Fibroblast of villous mesenchyme (primary cell): ENCODE results near the gene NENF. TPM values are rescaled to one million over a fixed set of nuclear protein-coding genes. Genes with fewer than 3 reads are reported as not detected.
A peak's percentile ranks its signal among the peaks of the same experiment; 100 is the strongest.

ENCODE experiments used
- DNase-seq: peaks from one replicate; pipeline ENCODE4 v3.0.0-alpha.2; 2010; ENCODE audit warnings: low read depth
- H3K4me3 ChIP-seq: 2 replicates; pipeline ENCODE4 v1.5.1; 2011; ENCODE audit warnings: low read depth, mild to moderate bottlenecking, low read length
- total RNA-seq: library from RNA; depleted of rRNA; stranded (reverse); fragments of >200 nt; gene quantifications from 2 replicates; pipeline ENCODE4 v1.2.3, GENCODE V29; 2012
- TF ChIP-seq, protein P1 (sequence below): IDR thresholded peaks from 2 replicates; pipeline ENCODE4 v1.5.1; 2012; ENCODE audit warnings: low read depth, mild to moderate bottlenecking, low read length; ENCODE audit not compliant: insufficient read depth

Gene NENF
- total RNA-seq, 1 donor = 26.8 TPM

DNA sequence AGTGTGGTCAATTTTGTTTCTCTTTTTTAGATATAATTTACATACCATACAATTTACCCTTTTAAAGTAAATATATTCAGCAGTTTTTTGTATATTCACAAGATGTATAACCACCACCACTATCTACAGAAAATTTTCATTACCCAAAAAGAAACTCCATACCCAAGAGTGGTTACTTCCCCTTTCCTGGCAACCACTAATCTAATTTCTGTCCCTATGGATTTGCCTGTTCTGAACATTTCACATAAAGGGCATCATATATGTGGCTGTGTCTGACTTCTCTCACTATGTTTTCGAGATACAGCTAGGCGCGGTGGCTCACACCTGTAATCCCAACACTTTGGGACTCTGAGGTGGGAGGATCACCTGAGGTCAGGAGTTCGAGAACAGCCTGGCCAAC, 31.7 kb upstream of the NENF start:
- TF ChIP-seq, protein P1, sequence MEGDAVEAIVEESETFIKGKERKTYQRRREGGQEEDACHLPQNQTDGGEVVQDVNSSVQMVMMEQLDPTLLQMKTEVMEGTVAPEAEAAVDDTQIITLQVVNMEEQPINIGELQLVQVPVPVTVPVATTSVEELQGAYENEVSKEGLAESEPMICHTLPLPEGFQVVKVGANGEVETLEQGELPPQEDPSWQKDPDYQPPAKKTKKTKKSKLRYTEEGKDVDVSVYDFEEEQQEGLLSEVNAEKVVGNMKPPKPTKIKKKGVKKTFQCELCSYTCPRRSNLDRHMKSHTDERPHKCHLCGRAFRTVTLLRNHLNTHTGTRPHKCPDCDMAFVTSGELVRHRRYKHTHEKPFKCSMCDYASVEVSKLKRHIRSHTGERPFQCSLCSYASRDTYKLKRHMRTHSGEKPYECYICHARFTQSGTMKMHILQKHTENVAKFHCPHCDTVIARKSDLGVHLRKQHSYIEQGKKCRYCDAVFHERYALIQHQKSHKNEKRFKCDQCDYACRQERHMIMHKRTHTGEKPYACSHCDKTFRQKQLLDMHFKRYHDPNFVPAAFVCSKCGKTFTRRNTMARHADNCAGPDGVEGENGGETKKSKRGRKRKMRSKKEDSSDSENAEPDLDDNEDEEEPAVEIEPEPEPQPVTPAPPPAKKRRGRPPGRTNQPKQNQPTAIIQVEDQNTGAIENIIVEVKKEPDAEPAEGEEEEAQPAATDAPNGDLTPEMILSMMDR = no peak
- no peak overlapping the region for H3K4me3 ChIP-seq
- no peak for DNase-seq

DNA sequence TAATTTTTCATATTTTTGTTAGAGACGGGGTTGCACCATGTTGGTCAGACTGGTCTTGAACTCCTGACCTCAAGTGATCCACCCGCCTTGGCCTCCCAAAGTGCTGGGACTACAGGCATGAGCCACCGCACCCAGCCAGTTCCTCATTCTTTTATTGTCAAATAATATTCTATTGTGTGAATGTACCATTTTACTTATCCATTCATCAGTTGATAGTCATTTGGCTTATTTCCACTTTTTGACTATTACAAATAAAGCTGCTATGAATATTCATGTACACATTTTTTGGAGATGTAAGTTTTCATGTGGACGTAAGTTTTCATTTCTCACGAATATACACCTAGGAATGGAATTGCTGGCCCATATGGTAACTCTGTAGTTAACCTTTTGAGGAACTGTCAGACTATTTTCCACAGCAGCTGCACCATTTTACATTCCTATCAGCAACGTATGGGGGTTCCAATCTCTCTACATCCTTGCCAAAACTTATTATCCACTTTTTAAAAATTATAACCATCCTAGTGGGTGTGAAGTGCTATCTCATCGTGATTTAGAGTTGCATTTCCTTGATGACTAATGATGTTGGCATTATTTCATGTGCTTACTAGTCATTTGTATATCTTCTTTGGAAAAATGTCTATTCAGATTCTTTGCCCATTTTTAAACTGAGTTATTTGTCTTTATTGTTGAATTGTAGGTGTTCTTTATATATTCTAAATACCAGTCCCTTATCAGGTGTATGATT, 30.7 kb upstream of the NENF start:
- peak; percentile 48 for DNase-seq
- TF ChIP-seq, protein P1 = no peak
- H3K4me3 ChIP-seq = no peak overlapping the region

- DNase-seq = no peak
- H3K4me3 ChIP-seq = no peak overlapping the region
- TF ChIP-seq, protein P1 = no peak
These were observed 29.9 kb upstream of the NENF start for GRCh38 chr1:212402666-212403321.

- DNase-seq = no peak
- TF ChIP-seq, protein P1 = no peak
- no peak overlapping the region for H3K4me3 ChIP-seq
These were observed 22.4 kb upstream of the NENF start for GRCh38 chr1:212410231-212410820.

DNA sequence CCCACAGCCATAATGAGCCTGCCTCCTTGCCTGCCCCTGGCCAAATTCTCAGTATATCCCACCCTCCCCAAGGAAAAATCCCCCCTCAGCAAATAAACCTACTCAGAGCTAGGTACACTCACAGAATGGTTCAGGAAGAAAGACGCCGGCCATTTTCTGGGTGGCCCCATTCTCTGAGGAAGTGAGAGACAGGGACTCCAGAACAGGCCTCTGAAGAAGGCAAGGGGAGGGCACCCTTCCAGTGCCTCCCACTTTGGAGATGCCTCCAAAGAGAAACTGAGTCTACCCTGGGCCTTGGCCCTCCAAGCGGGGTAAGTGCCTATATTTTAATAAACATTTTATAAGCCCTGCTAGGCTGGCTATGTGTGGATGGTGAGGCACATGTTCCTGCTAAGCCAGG, 20.3 kb upstream of the NENF start:
- DNase-seq = no peak
- TF ChIP-seq, protein P1 = no peak
- H3K4me3 ChIP-seq = no peak overlapping the region

- peak; percentile 30 for DNase-seq
- TF ChIP-seq, protein P1 = no peak
These were observed 18.8 kb upstream of the NENF start for GRCh38 chr1:212413902-212414327.

More at GRCh38 chr1:212413902-212414327, 18.8 kb upstream of the NENF start:
- peak overlapping the region; percentile 95 for H3K4me3 ChIP-seq
